ENCODE data around the gene AGBL1. TPM values are rescaled to one million over a fixed set of nuclear protein-coding genes. Genes with fewer than 3 reads are reported as not detected.

AGBL1 gene
- total and polyA plus RNA-seq, 2 donors (not counting 3 experiments of a cell fraction or from before 2014, with no cell fraction given): not detected

DNA sequence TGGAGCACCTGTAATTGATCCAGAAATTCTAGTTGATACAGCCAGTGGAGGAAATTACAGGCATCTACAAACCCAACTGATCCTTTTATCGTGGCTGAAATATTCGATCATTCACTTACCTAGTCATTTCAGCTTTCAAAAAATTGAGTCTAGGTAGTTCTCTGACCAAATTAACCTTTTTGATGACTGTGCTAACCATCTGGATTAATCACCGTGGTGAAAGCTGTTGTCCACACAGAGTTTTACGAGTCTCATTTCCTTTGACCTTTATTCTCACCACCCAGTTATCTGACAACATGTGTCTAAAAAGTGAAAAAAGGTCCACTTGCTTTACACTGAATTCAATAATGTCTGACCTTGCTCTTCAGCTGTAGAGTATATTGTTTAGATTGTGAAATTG, 354.3 kb downstream of the AGBL1 start:
- no peak overlapping the region for H3K4me3 ChIP-seq (replicated peaks in 1 of 3; ENCODE audit: insufficient read depth in 1 of 3, low read depth in 1 of 3, low read length in 3 of 3)
- H2AFZ ChIP-seq (ENCODE audit: low read depth, low read length): no peak overlapping the region
- BruUV-seq (replicated peaks): no TSS peak
- no peak for FAIRE-seq
- H3K4me2 ChIP-seq (ENCODE audit: insufficient read depth, low read length): no peak overlapping the region
- intact Hi-C loops (cut with micrococcal nuclease) (loop anchor here (5.0 kb wide), 1 partner anchor 1673 kb away; no protein-coding TSS in a partner anchor), dilution Hi-C loops (cut with MboI; ENCODE audit: extremely low pct_ligation_motif_present, low sequenced_read_pairs) (no loop called here)
- H3K4me1 ChIP-seq (ENCODE audit: control insufficient read depth, extremely low read depth, insufficient read depth, low read length): no peaks in the 10 kb centered on the region
- no peak for DNase-seq (ENCODE audit: low read depth, low spot score)
- no peaks in the 10 kb centered on the region for H3K9me1 ChIP-seq (replicated peaks; ENCODE audit: control insufficient read depth, extremely low read depth, insufficient read depth, low read length)
- H3K9ac ChIP-seq (replicated peaks; ENCODE audit: extremely low read depth, insufficient read depth, low read length): no peak overlapping the region
- no peak for TF ChIP-seq POLR2AphosphoS5 (IDR thresholded peaks at IDR 0.05; ENCODE audit: insufficient read depth, low read depth, low read length)
- TF ChIP-seq FOS (IDR thresholded peaks at IDR 0.05; ENCODE audit: borderline replicate concordance, insufficient read depth, low read length): no peak
- no peak for TF ChIP-seq EZH2 (IDR thresholded peaks at IDR 0.05; ENCODE audit: borderline replicate concordance, low read depth, low read length, severe bottlenecking)
- TF ChIP-seq, protein P1, sequence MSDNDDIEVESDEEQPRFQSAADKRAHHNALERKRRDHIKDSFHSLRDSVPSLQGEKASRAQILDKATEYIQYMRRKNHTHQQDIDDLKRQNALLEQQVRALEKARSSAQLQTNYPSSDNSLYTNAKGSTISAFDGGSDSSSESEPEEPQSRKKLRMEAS (IDR thresholded peaks at IDR 0.05; ENCODE audit: insufficient read depth, insufficient read length): no peak
- TF ChIP-seq JUN (IDR thresholded peaks at IDR 0.05; ENCODE audit: borderline replicate concordance, insufficient read depth, insufficient read length, low read depth): no peak
- TF ChIP-seq GATA2 (IDR thresholded peaks at IDR 0.05; ENCODE audit: insufficient read depth, insufficient read length, low read depth, low read length): no peak
- no peak for TF ChIP-seq POLR2A (IDR thresholded peaks at IDR 0.05; ENCODE audit: low read depth, low read length)
- TF ChIP-seq, protein P2, sequence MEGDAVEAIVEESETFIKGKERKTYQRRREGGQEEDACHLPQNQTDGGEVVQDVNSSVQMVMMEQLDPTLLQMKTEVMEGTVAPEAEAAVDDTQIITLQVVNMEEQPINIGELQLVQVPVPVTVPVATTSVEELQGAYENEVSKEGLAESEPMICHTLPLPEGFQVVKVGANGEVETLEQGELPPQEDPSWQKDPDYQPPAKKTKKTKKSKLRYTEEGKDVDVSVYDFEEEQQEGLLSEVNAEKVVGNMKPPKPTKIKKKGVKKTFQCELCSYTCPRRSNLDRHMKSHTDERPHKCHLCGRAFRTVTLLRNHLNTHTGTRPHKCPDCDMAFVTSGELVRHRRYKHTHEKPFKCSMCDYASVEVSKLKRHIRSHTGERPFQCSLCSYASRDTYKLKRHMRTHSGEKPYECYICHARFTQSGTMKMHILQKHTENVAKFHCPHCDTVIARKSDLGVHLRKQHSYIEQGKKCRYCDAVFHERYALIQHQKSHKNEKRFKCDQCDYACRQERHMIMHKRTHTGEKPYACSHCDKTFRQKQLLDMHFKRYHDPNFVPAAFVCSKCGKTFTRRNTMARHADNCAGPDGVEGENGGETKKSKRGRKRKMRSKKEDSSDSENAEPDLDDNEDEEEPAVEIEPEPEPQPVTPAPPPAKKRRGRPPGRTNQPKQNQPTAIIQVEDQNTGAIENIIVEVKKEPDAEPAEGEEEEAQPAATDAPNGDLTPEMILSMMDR (IDR thresholded peaks at IDR 0.05; ENCODE audit: extremely low read depth in 1 of 2, insufficient read depth in 1 of 2, low read depth in 1 of 2, low read length in 2 of 2): no peak
- TF ChIP-seq MYC (IDR thresholded peaks at IDR 0.05; ENCODE audit: low read depth, low read length): no peak
- H3K36me3 ChIP-seq (ENCODE audit: control insufficient read depth in 2 of 2, extremely low read depth in 1 of 2, insufficient read depth in 2 of 2, low read length in 2 of 2): no peaks in the 10 kb centered on the region
- ChIA-PET CTCF (no interaction called here), POLR2A (no interaction called here)
- H3K27ac ChIP-seq (ENCODE audit: insufficient read depth, low read depth, low read length): no peak overlapping the region
- no peaks in the 10 kb centered on the region for H3K79me2 ChIP-seq (ENCODE audit: control insufficient read depth, insufficient read depth, low read length)
- H3K9me3 ChIP-seq (replicated peaks; ENCODE audit: control insufficient read depth, insufficient read depth, low read length): peaks cover 3% of the 10 kb centered on the region
- H3K27me3 ChIP-seq (ENCODE audit: control insufficient read depth in 2 of 2, insufficient read depth in 2 of 2, low read length in 2 of 2): no peaks in the 10 kb centered on the region
- no peaks in the 10 kb centered on the region for H4K20me1 ChIP-seq (replicated peaks; ENCODE audit: control insufficient read depth, extremely low read depth, insufficient read depth, low read length)

Data from endothelial cell of umbilical vein (primary cell).